ENCODE data around the gene NTRK1. TPM values are rescaled to one million over a fixed set of nuclear protein-coding genes. Genes with fewer than 3 reads are reported as not detected.

The NTRK1 gene
- total RNA-seq, 1 donor from 2014 or later, result 0.69 TPM

GRCh38 chr1:156836041-156836654, 24.5 kb upstream of the NTRK1 start:
- DNase-seq (no peak), ATAC-seq (no peak)
- intact Hi-C loops (cut with micrococcal nuclease), result no loop called here

- DNase-seq (no peak), ATAC-seq (no peak)
- intact Hi-C loops (cut with micrococcal nuclease), result no loop called here
These were observed 23.8 kb upstream of the NTRK1 start for GRCh38 chr1:156836892-156837291.

- intact Hi-C loops (cut with micrococcal nuclease), result no loop called here
- ATAC-seq, result peak; percentile 64
- DNase-seq, result peak; percentile 38
These were observed 21.7 kb upstream of the NTRK1 start for GRCh38 chr1:156838972-156839371.

- ATAC-seq (no peak), DNase-seq (no peak)
- intact Hi-C loops (cut with micrococcal nuclease), result no loop called here
These were observed 21.1 kb upstream of the NTRK1 start for GRCh38 chr1:156839426-156840109.

GRCh38 chr1:156840186-156840897, 20.3 kb upstream of the NTRK1 start:
- ATAC-seq (no peak), DNase-seq (no peak)
- intact Hi-C loops (cut with micrococcal nuclease), result no loop called here

GRCh38 chr1:156840898-156841279, 19.8 kb upstream of the NTRK1 start:
- no peak for DNase-seq
- intact Hi-C loops (cut with micrococcal nuclease), result no loop called here

GRCh38 chr1:156841295-156841855, 19.3 kb upstream of the NTRK1 start:
- intact Hi-C loops (cut with micrococcal nuclease), result no loop called here
- DNase-seq (no peak), ATAC-seq (no peak)

More at GRCh38 chr1:156840898-156841279, 19.8 kb upstream of the NTRK1 start:
- no peak for ATAC-seq

- intact Hi-C loops (cut with micrococcal nuclease), result no loop called here
- no peak for ATAC-seq
- DNase-seq, result no peak
These were observed 17.9 kb upstream of the NTRK1 start for GRCh38 chr1:156842618-156843300.

GRCh38 chr1:156844102-156844501, 16.6 kb upstream of the NTRK1 start:
- intact Hi-C loops (cut with micrococcal nuclease), result no loop called here
- DNase-seq, result no peak
- no peak for ATAC-seq

GRCh38 chr1:156844638-156845037, 16.0 kb upstream of the NTRK1 start:
- intact Hi-C loops (cut with micrococcal nuclease), result no loop called here
- DNase-seq (no peak), ATAC-seq (no peak)

GRCh38 chr1:156845055-156845952, 15.4 kb upstream of the NTRK1 start:
- intact Hi-C loops (cut with micrococcal nuclease), result no loop called here
- ATAC-seq (peak; percentile 15), DNase-seq (no peak)

- intact Hi-C loops (cut with micrococcal nuclease), result no loop called here
- ATAC-seq (no peak), DNase-seq (no peak)
These were observed 14.6 kb upstream of the NTRK1 start for GRCh38 chr1:156845953-156846545.

- intact Hi-C loops (cut with micrococcal nuclease), result no loop called here
- ATAC-seq, result no peak
- no peak for DNase-seq
These were observed 14.0 kb upstream of the NTRK1 start for GRCh38 chr1:156846643-156847042.

- ATAC-seq (no peak), DNase-seq (no peak)
- intact Hi-C loops (cut with micrococcal nuclease), result no loop called here
These were observed 12.8 kb upstream of the NTRK1 start for GRCh38 chr1:156847591-156848460.

- intact Hi-C loops (cut with micrococcal nuclease), result no loop called here
- DNase-seq (peak; percentile 47), ATAC-seq (no peak)
These were observed 12.1 kb upstream of the NTRK1 start for GRCh38 chr1:156848461-156849150.

GRCh38 chr1:156849151-156849496, 11.5 kb upstream of the NTRK1 start:
- ATAC-seq, result no peak
- intact Hi-C loops (cut with micrococcal nuclease), result no loop called here
- DNase-seq, result no peak
